Endothelial cell (in vitro differentiated cells): ENCODE results near the gene NTN1. TPM values are rescaled to one million over a fixed set of nuclear protein-coding genes. Genes with fewer than 3 reads are reported as not detected.
"Not testable (repeated sequence)": the region's sequence is repeated elsewhere in the genome, so short reads cannot be mapped to it uniquely, and the experiment has no call there.

Source experiments
- DNase-seq: peaks from one replicate; pipeline ENCODE4 v3.0.0; 2021; ENCODE audit warnings: low spot score
- H3K27ac Mint-ChIP-seq: one replicate; pipeline ENCODE4 v1.8.0; 2021; ENCODE audit warnings: mixed read lengths, inconsistent platforms; ENCODE audit not compliant: unreplicated experiment
- H3K27me3 Mint-ChIP-seq: one replicate; pipeline ENCODE4 v1.8.0; 2021; ENCODE audit warnings: mild to moderate bottlenecking, moderate library complexity, mixed read lengths, inconsistent platforms; ENCODE audit not compliant: unreplicated experiment
- H3K36me3 Mint-ChIP-seq: one replicate; pipeline ENCODE4 v1.8.0; 2021; ENCODE audit warnings: mild to moderate bottlenecking, low read depth, mixed read lengths, inconsistent platforms; ENCODE audit not compliant: unreplicated experiment
- H3K4me1 Mint-ChIP-seq: one replicate; pipeline ENCODE4 v1.8.0; 2021; ENCODE audit warnings: mild to moderate bottlenecking, mixed read lengths, inconsistent platforms; ENCODE audit not compliant: unreplicated experiment
- H3K4me3 Mint-ChIP-seq: one replicate; pipeline ENCODE4 v1.8.0; 2021; ENCODE audit warnings: mild to moderate bottlenecking, mixed read lengths, inconsistent platforms; ENCODE audit not compliant: unreplicated experiment
- H3K9me3 Mint-ChIP-seq: one replicate; pipeline ENCODE4 v1.8.0; 2021; ENCODE audit warnings: mixed read lengths, inconsistent platforms; ENCODE audit not compliant: unreplicated experiment
- CTCF ChIP-seq: fragments of 200-600 bp; sonication (generic); IDR thresholded peaks from one replicate; pipeline ENCODE4 v1.5.0; 2021; ENCODE audit warnings: antibody characterized with exemption; ENCODE audit not compliant: unreplicated experiment
- total RNA-seq: library from RNA; stranded (reverse); fragmentation: NEBNext Ultra II Directional; extraction: Animal tissue kit (Norgen Biotek cat#: 25700); gene quantifications from one replicate; pipeline ENCODE4 v1.2.1, GENCODE V29; 2021; ENCODE audit not compliant: unreplicated experiment

Gene NTN1
- total RNA-seq, 1 donor from 2014 or later, result 6.6 TPM

GRCh38 chr17:9098242-9098825 is 77.0 kb downstream of the NTN1 start:
- Mint-ChIP-seq H3K36me3 (peaks cover 12% of the 10 kb centered on the region), H3K27ac (no peak overlapping the region), H3K9me3 (peaks cover 5% of the 10 kb centered on the region), H3K4me3 (no peak overlapping the region), H3K4me1 (no peaks in the 10 kb centered on the region), H3K27me3 (peaks cover 2% of the 10 kb centered on the region)
- no peak for DNase-seq
- no peak for TF ChIP-seq CTCF

- H3K27ac Mint-ChIP-seq, result no peak overlapping the region
- no peak for DNase-seq
- peaks cover 10% of the 10 kb centered on the region for H3K4me1 Mint-ChIP-seq
- no peak overlapping the region for H3K4me3 Mint-ChIP-seq
- peaks cover 5% of the 10 kb centered on the region for H3K9me3 Mint-ChIP-seq
- H3K27me3 Mint-ChIP-seq, result peaks cover 2% of the 10 kb centered on the region
- TF ChIP-seq CTCF, result no peak
- H3K36me3 Mint-ChIP-seq, result peaks cover 12% of the 10 kb centered on the region
Measured at GRCh38 chr17:9101356-9101755, 80.0 kb downstream of the NTN1 start.

- H3K27ac Mint-ChIP-seq, result not testable (repeated sequence)
Measured at GRCh38 chr17:9103193-9103592, 81.9 kb downstream of the NTN1 start.

GRCh38 chr17:9104370-9105041 is 83.2 kb downstream of the NTN1 start:
- no peak overlapping the region for H3K27ac Mint-ChIP-seq
- no peak for TF ChIP-seq CTCF
- DNase-seq, result no peak
- H3K4me1 Mint-ChIP-seq, result peaks cover 11% of the 10 kb centered on the region
- no peaks in the 10 kb centered on the region for H3K9me3 Mint-ChIP-seq
- H3K36me3 Mint-ChIP-seq, result peaks cover 5% of the 10 kb centered on the region
- peaks cover 2% of the 10 kb centered on the region for H3K27me3 Mint-ChIP-seq
- H3K4me3 Mint-ChIP-seq, result no peak overlapping the region

More at GRCh38 chr17:9103193-9103592, 81.9 kb downstream of the NTN1 start:
- not testable (repeated sequence) for DNase-seq, H3K4me3 Mint-ChIP-seq, H3K9me3 Mint-ChIP-seq, H3K27me3 Mint-ChIP-seq, H3K36me3 Mint-ChIP-seq
- H3K4me1 Mint-ChIP-seq, result peaks cover 11% of the 10 kb centered on the region

- no peak overlapping the region for H3K27ac Mint-ChIP-seq
- peaks cover 5% of the 10 kb centered on the region for H3K36me3 Mint-ChIP-seq
- no peak for TF ChIP-seq CTCF
- DNase-seq, result no peak
- H3K9me3 Mint-ChIP-seq, result no peaks in the 10 kb centered on the region
- H3K4me1 Mint-ChIP-seq, result peaks cover 11% of the 10 kb centered on the region
- no peak overlapping the region for H3K4me3 Mint-ChIP-seq
- H3K27me3 Mint-ChIP-seq, result peaks cover 2% of the 10 kb centered on the region
Measured at GRCh38 chr17:9105068-9105868, 84.0 kb downstream of the NTN1 start.

GRCh38 chr17:9106278-9106677 is 85.0 kb downstream of the NTN1 start:
- not testable (repeated sequence) for H3K4me3 Mint-ChIP-seq, H3K9me3 Mint-ChIP-seq, DNase-seq, H3K27ac Mint-ChIP-seq, H3K27me3 Mint-ChIP-seq, H3K36me3 Mint-ChIP-seq
- peaks cover 11% of the 10 kb centered on the region for H3K4me1 Mint-ChIP-seq
